HG02884 (cell line): ENCODE measurements around the gene LGALS4.
"Not testable (repeated sequence)": the region's sequence is repeated elsewhere in the genome, so short reads cannot be mapped to it uniquely, and the experiment has no call there.

ENCODE experiments used
- ATAC-seq: cut with Tn5 transposase; IDR thresholded peaks from one replicate; pipeline ENCODE4 v1.9.1; 2021; ENCODE audit warnings: mild to moderate bottlenecking, moderate library complexity; ENCODE audit not compliant: unreplicated experiment

LGALS4 gene

DNA sequence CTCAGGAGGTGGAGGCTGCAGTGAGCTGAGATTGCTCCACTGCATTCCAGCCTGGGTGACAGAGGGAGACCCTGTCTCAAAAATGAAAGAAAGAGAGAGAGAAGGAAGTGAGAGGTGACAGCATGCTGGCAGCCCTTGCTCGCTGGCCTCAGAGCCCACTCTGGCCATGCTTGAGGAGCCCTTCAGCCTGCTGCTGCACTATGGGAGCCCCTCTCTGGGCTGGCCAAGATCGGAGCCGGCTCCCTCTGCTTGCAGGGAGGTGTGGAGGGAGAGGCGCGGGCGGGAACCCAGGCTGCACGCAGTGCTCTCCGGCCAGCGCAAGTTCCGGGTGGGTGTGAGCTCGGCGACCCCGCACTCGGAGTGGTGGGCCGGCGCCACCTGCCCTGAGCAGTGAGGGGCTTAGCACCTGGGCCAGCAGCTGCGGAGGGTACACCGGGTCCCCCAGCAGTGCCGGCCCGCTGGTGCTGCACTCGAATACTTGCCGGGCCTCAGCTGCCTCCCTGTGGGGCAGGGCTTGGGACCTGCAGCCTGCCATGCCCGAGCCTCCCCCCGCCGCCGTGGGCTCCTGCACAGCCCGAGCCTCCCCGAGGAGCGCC, 8.6 kb upstream of the LGALS4 start:
- not testable (repeated sequence) for ATAC-seq

GRCh38 chr19:38819231-38819920, 6.6 kb upstream of the LGALS4 start:
- no peak for ATAC-seq

DNA sequence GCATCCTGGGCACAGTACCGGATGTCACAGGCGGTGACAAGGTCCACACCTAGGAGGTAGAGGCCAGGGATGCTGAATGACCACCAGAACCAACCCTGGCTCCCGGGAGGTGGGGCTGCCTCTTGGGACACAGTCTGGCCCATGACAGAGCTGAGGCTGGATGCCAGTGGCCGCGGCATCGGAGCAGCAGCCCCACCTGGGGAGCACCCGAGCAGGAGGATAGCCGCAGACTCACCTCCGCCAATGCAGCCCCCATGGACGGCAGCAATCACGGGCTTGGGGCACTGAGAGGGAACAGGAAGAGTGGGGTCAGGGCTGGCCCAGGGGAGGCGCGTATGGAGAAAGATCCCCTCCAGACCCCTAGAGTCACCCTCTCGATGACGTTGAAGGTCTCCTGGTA, 4.3 kb upstream of the LGALS4 start:
- ATAC-seq, result no peak

- ATAC-seq, result no peak
These were observed 3.5 kb upstream of the LGALS4 start for GRCh38 chr19:38816131-38816750.

- no peak for ATAC-seq
These were observed 2.6 kb upstream of the LGALS4 start for GRCh38 chr19:38815059-38816001.

GRCh38 chr19:38813932-38814331, 1.2 kb upstream of the LGALS4 start:
- ATAC-seq, result not testable (repeated sequence)

DNA sequence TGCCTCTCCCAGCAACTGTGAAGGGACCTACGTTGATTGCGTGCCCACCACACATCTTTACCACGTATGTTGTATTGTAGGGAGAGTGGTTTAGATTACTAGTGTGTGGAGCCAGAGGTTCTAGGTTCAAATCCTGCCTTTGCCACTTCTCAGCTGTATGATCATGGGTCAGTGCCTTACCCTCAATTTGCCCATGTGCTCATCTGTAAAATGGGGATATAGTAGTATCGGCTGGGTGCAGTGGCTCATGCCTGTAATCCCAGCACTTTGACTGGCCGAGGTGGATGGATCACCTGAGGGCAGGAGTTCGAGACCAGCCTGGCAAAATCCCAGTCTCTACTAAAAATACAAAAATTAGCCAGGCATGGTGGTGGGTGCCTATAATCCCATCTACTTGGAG, 578 bp upstream of the LGALS4 start:
- no peak for ATAC-seq

DNA sequence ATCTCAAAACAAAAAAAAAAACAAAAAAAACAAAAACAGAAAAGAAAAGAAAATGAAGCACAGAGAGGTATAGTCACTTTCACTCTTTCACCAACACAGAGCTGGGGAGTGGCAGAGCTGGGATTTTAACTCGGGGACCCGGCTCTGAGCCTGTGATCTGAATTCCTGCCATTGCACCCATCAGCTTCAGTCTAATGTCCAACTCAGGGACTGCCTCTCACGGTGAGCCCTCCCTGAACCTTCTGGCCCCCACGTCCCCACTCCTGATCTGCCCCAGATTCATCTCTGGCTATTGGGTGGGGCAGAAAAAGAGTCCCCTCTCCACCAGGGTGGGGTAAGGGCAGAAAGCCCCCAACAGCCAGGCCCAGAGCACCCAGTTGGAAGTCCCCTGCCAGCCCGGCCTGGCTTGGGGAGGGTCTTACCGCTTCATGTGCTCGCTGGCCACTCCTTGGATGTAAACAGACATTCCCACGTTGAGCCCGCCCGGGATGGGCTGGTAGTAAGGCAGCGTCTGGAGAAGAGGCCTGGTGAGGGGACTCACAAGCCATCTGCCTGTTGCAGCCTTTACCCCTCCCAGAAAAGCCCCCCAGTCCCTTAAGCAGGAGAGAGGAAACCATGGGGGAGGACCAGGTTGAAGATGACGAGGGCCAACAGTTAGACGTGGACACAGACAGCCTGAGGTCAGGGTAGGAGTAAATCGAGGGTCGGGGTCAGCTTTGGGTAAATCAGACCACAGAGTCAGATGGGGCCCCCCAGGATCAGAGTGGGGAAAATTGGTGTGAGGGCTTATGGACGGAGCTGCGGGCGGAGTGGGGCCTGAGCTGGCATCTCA, 520 bp downstream of the LGALS4 start:
- no peak for ATAC-seq

- ATAC-seq, result no peak
These were observed 3.0 kb downstream of the LGALS4 start for GRCh38 chr19:38809592-38810252.

DNA sequence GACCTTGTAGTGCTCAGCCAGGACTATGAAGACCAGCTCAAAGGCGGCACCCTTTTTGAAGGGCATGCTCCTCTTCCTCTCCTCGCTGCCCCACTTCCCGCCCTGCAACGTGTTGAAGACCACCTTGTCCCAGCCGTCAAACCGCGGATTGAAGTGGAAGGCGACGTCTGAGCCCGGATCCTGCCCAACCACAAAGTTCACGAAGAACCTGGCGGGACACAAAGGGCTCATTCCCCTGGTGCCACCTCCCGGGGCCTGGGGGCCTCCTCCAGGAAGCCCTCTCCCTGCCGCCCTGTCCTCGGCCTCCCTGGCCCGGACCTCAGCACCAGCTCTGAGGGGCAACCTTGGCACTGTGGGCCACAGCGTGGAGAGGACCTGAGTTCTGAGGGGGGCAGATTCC, 4.0 kb downstream of the LGALS4 start:
- ATAC-seq, result no peak

- not testable (repeated sequence) for ATAC-seq
These were observed 5.2 kb downstream of the LGALS4 start for GRCh38 chr19:38807374-38808098.

GRCh38 chr19:38806371-38806770, 6.4 kb downstream of the LGALS4 start:
- no peak for ATAC-seq

DNA sequence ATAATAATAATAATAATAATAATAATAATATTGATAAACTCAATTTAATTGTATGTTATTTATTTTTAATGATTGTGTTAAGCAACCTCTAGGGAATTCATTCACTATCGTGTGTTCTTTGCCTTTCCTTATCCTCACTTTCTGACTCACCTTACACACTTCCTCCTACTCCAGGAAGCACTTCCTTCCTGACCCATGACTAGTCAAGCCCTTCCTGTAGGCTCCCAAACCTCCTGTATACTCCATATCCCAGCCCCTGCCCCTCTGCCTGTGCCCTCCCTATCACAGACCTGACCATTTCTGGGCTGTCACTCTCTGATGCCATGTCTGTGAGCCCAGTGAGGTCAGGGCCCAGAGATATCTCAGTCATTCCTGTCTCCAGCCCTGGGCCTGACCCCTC, 7.6 kb downstream of the LGALS4 start:
- no peak for ATAC-seq

GRCh38 chr19:38803543-38803942, 9.2 kb downstream of the LGALS4 start:
- ATAC-seq, result no peak

DNA sequence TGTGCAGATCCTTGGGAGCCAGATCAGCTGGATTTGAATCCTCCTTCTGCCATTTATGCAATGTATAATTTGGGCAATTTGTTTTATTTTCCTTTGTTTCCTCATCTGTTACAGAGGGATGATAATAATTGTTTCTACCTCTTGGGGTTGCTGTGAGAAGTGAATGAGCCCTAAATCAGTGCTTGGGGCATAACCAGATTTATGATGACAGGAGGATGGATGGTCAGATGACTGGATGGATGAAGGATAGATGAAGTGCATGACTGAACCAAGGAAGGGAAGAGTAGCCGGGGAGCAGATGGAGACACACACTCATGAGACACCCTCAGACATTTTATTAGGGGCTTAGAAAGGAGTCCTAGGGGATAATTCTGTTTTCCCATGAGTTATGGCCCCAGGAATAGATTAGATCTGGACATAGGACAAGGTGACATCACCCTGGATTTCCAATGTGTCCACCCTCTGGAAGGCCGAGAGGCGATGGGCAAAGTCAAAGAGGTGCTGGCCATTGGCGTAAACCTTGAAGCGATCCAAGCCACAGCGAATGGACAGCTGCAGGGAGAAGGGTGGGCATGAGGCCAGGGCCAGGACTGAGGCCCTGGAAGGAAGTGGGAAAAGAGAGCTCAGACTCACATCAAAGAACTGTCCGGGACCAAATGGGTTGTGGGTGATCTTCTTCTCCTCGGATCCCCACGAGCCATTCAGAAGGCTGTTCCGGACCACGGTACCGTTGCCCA, 11.2 kb downstream of the LGALS4 start:
- no peak for ATAC-seq

GRCh38 chr19:38800577-38801347, 12.0 kb downstream of the LGALS4 start:
- no peak for ATAC-seq

GRCh38 chr19:38799104-38799503, 13.6 kb downstream of the LGALS4 start:
- no peak for ATAC-seq

- ATAC-seq, result not testable (repeated sequence)
These were observed 15.0 kb downstream of the LGALS4 start for GRCh38 chr19:38797781-38798180.
